NT2/D1 (cell line): ENCODE data around the gene PALLD.

Experiments used
- DNase-seq: peaks from one replicate; pipeline ENCODE4 v3.0.0-alpha.2; 2011; ENCODE audit warnings: low read depth, low spot score
- H3K27me3 ChIP-seq: 2 replicates; pipeline ENCODE4 v1.6.0; 2011; ENCODE audit warnings: mild to moderate bottlenecking; ENCODE audit not compliant: insufficient read length, insufficient read depth
- H3K36me3 ChIP-seq: 2 replicates; pipeline ENCODE4 v1.6.1; 2011; ENCODE audit warnings: mild to moderate bottlenecking, low read length, mixed read lengths; ENCODE audit not compliant: insufficient read depth, insufficient read length
- H3K4me1 ChIP-seq: 2 replicates; pipeline ENCODE4 v1.5.1; 2011; ENCODE audit not compliant: insufficient read depth, insufficient read length
- H3K4me3 ChIP-seq: 2 replicates; pipeline ENCODE4 v1.5.1; 2011; ENCODE audit warnings: low read depth; ENCODE audit not compliant: insufficient read length
- H3K9ac ChIP-seq: 2 replicates; pipeline ENCODE4 v1.6.0; 2011; ENCODE audit warnings: low read depth; ENCODE audit not compliant: insufficient read length
- H3K9me3 ChIP-seq: 2 replicates; pipeline ENCODE4 v1.5.1; 2011; ENCODE audit warnings: mild to moderate bottlenecking, low read length; ENCODE audit not compliant: insufficient read depth
- SUZ12 ChIP-seq: IDR thresholded peaks from 2 replicates; pipeline ENCODE4 v1.6.1; 2011; ENCODE audit not compliant: insufficient read length, insufficient read depth; ENCODE audit errors: extremely low read depth
- YY1 ChIP-seq: IDR thresholded peaks from 2 replicates; pipeline ENCODE4 v1.6.1; 2011; ENCODE audit not compliant: insufficient read length, insufficient read depth
- ZNF274 ChIP-seq: IDR thresholded peaks from 2 replicates; pipeline ENCODE4 v1.6.1; 2011; ENCODE audit warnings: mild to moderate bottlenecking, low read depth, low read length

PALLD gene

DNA sequence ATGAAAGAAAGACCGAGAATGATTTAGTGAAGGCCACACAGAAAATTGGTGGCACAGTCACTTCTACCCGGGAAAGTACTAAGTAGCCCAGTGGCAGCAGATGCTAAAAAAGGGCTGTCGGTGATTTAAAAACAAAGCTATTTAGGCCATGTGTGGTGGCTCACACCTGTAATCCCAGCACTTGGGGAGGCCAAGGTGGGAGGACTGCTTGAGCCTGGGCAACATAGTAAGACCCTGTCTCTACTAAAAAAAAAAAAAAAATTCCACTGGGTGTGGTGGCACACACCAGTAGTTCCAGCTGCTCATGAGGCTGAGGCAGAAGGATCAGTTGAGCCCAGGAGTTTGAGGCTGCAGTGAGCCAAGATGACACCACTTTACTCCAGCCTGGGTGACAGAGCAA lies 369.0 kb downstream of the PALLD start:
- DNase-seq, result no peak
- H3K4me1 ChIP-seq, result no peaks in the 10 kb centered on the region
- peaks cover 28% of the 10 kb centered on the region for H3K36me3 ChIP-seq
- TF ChIP-seq ZNF274 (no peak), YY1 (no peak), SUZ12 (no peak)
- no peaks in the 10 kb centered on the region for H3K9me3 ChIP-seq
- H3K4me3 ChIP-seq, result no peak overlapping the region
- no peaks in the 10 kb centered on the region for H3K27me3 ChIP-seq
- H3K9ac ChIP-seq, result no peak overlapping the region

DNA sequence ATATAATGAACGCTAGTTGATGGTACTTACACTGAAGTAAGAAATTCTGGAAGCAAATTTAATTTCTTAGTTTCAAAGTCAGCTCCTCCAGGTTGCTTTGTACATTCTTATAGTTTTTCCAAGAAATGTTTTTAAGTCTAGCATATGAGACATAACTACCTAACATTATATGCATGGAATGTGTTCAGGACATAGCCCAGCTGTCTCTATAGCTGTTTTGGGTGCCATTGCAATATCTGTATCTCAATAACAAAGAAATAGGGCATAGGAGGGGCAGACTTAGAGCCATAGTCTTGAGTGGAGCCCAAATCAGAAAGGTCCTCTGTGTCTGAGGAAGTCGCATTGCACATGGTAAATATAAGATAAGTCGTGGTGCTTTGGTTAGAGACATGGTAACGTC lies 369.8 kb downstream of the PALLD start:
- H3K4me1 ChIP-seq, result no peaks in the 10 kb centered on the region
- H3K27me3 ChIP-seq, result no peaks in the 10 kb centered on the region

DNA sequence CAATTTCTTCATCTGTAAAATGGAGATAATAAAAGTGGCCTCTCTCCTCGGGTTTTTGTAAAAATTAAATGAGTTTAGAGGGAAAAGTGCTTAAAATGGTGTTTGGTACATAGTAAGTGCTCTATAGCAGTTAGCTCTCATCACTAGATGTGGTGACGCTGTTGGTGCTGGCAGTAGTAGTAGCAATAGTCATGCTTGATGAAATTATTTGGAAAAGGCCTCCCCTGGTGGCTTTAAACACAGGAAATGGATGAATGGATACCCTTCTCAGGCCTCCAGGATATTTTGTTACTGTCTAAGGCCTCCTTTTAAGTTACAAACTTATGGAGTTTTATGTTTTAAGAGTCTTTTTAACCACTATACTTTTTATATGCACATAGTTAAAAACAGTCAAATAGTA lies 370.3 kb downstream of the PALLD start:
- Histone ChIP-seq H3K4me3 (no peak overlapping the region), H3K27me3 (no peaks in the 10 kb centered on the region), H3K9ac (no peak overlapping the region), H3K36me3 (peaks cover 35% of the 10 kb centered on the region), H3K4me1 (no peaks in the 10 kb centered on the region), H3K9me3 (no peaks in the 10 kb centered on the region)
- no peak for DNase-seq
- TF ChIP-seq ZNF274, result no peak
- no peak for TF ChIP-seq SUZ12
- TF ChIP-seq YY1, result no peak

More for the DNA sequence above, 369.8 kb downstream of the PALLD start:
- Histone ChIP-seq H3K9ac (no peak overlapping the region), H3K9me3 (no peaks in the 10 kb centered on the region), H3K36me3 (peaks cover 30% of the 10 kb centered on the region), H3K4me3 (no peak overlapping the region)
- TF ChIP-seq SUZ12 (no peak), ZNF274 (no peak), YY1 (no peak)
- DNase-seq, result no peak

DNA sequence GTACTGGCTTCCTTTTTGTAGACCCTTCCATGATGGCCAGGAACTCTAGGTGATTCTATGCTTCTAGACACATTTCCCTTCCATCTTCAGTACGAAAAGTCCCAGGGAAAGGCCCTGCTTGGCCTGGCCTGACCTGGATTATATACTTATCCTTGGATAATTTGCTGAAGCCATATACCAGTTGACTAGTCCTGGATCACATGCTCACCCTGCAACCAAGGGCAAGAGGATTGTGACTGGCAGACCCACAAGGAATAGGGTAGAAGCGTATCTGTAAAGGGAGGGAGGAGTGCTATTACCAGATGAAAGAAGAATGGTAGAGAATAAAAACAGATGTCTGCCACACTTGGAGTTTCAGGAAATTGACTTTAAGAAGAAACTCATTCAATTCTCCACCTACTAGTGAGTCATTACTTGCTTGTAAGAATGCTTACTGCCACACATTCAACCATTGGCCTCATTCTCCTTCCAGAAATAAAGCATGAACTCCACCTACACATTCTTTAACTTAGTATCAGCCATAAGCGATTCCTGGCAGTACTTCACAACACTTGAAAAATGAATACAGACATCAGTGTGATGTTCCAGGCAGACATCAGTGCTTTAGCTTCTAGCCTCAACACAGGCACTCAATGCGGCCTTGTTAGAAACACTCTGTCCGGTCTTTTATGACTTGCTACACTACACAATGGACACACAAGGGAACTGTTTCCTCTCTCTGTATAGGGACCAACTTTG lies 371.4 kb downstream of the PALLD start:
- no peak overlapping the region for H3K9ac ChIP-seq
- peaks cover 26% of the 10 kb centered on the region for H3K36me3 ChIP-seq
- H3K9me3 ChIP-seq, result no peaks in the 10 kb centered on the region
- H3K4me3 ChIP-seq, result no peak overlapping the region
- TF ChIP-seq YY1, result no peak
- TF ChIP-seq SUZ12, result no peak
- TF ChIP-seq ZNF274, result no peak
- H3K27me3 ChIP-seq, result no peaks in the 10 kb centered on the region
- H3K4me1 ChIP-seq, result no peaks in the 10 kb centered on the region
- DNase-seq, result no peak

DNA sequence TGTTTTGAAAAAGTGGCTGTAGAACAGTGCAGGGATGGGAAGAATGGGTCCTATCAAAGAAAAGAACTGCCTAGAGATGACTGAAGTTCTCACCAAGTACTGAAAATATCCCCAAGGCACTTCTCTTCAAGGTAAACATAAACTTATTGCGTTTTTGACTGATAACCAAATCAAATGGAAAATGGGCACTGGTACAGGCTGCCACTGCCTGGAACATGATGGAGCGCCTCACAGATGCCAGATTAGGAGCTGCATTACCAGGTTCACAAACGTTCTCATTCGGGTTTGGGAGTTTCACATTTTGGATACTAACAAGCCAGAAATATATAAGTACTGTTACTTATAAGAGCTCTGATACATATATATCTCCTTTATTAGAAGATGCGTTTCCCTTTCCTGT lies 371.9 kb downstream of the PALLD start:
- peaks cover 26% of the 10 kb centered on the region for H3K36me3 ChIP-seq
- TF ChIP-seq SUZ12, result no peak
- no peak for TF ChIP-seq ZNF274
- TF ChIP-seq YY1, result no peak
- H3K4me1 ChIP-seq, result no peaks in the 10 kb centered on the region
- no peak overlapping the region for H3K9ac ChIP-seq
- no peaks in the 10 kb centered on the region for H3K9me3 ChIP-seq
- H3K4me3 ChIP-seq, result no peak overlapping the region
- no peaks in the 10 kb centered on the region for H3K27me3 ChIP-seq
- no peak for DNase-seq

DNA sequence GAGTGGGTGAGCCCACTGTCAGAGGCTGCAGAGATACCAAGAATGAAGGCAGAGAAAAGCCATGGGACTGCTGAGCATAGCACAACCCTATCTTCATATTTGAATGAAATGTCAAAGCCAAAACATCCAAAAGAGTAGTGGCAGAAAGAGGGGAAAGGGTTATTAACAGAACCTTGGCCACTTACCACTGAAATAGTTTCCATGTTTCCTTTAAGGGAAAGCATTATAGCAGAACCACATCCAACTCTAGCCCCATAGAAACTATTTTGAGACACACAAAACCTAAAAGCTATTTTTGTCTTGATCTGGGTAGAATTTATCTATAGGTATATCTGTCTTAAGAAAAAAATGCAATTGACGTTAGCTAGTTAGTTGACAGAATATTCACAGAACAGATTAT lies 373.2 kb downstream of the PALLD start:
- Histone ChIP-seq H3K4me3 (no peak overlapping the region), H3K36me3 (peaks cover 32% of the 10 kb centered on the region), H3K27me3 (no peaks in the 10 kb centered on the region), H3K9ac (no peak overlapping the region), H3K4me1 (no peaks in the 10 kb centered on the region), H3K9me3 (no peaks in the 10 kb centered on the region)
- TF ChIP-seq SUZ12, result no peak
- no peak for TF ChIP-seq YY1
- TF ChIP-seq ZNF274, result no peak
- DNase-seq, result no peak

DNA sequence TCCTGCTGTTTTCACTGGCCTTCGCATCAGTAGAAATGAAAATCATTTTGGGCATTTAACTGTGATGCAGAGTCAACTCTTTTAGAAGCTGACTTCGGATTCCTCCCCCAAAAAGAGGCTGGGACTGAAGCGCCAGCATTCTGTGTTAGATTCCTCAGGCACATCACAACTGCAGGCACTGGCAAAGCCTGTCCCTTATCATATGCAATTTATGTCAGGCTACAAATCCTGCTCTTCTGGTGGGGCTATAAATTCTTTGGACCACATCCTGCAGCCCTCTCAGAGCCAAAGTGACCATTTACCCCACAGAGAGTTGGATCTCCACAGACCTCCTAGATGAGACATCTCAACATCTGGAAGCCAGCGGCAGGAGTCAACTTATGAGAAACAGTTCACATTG lies 374.8 kb downstream of the PALLD start:
- no peak overlapping the region for H3K9ac ChIP-seq
- H3K27me3 ChIP-seq, result no peaks in the 10 kb centered on the region
- no peak for DNase-seq
- no peak for TF ChIP-seq ZNF274
- no peaks in the 10 kb centered on the region for H3K9me3 ChIP-seq
- H3K36me3 ChIP-seq, result peaks cover 35% of the 10 kb centered on the region
- no peak overlapping the region for H3K4me3 ChIP-seq
- no peaks in the 10 kb centered on the region for H3K4me1 ChIP-seq
